GM23248 (cell line): Measurements from ENCODE around the gene SP2. TPM values are rescaled to one million over a fixed set of nuclear protein-coding genes. Genes with fewer than 3 reads are reported as not detected.

Experiments used
- DNase-seq: peaks from one replicate; pipeline ENCODE4 v3.0.0-alpha.2; 2015
- H2AFZ ChIP-seq: fragments of 200-600 bp; sonication (generic); 2 replicates; pipeline ENCODE4 v1.6.1; 2016; ENCODE audit warnings: antibody characterized with exemption
- H3F3A ChIP-seq: fragments of 200-600 bp; sonication (generic); 2 replicates; pipeline ENCODE4 v1.6.1; 2016; ENCODE audit warnings: mild to moderate bottlenecking, antibody characterized with exemption, mixed run types; ENCODE audit not compliant: insufficient read depth
- H3K27ac ChIP-seq: fragments of 200-600 bp; sonication (generic); 2 replicates; pipeline ENCODE4 v1.5.1; 2016; ENCODE audit warnings: mild to moderate bottlenecking
- H3K27me3 ChIP-seq: fragments of 200-600 bp; sonication (generic); replicated peaks from 2 replicates; pipeline ENCODE4 v1.6.1; 2016; ENCODE audit warnings: mild to moderate bottlenecking; ENCODE audit not compliant: insufficient read depth
- H3K36me3 ChIP-seq: fragments of 200-600 bp; sonication (generic); 2 replicates; pipeline ENCODE4 v1.6.1; 2016; ENCODE audit warnings: low read depth, mild to moderate bottlenecking
- H3K4me1 ChIP-seq: fragments of 200-600 bp; sonication (generic); 2 replicates; pipeline ENCODE4 v1.6.1; 2016; ENCODE audit warnings: mild to moderate bottlenecking; ENCODE audit not compliant: insufficient read depth
- H3K4me2 ChIP-seq: fragments of 200-600 bp; sonication (generic); one replicate; pipeline ENCODE4 v1.6.1; 2016; ENCODE audit warnings: mild to moderate bottlenecking; ENCODE audit not compliant: unreplicated experiment
- H3K4me3 ChIP-seq: fragments of 200-600 bp; sonication (generic); 2 replicates; pipeline ENCODE4 v1.5.1; 2016; ENCODE audit warnings: mild to moderate bottlenecking
- H3K79me2 ChIP-seq: fragments of 200-600 bp; sonication (generic); 2 replicates; pipeline ENCODE4 v1.6.1; 2016; ENCODE audit warnings: mild to moderate bottlenecking; ENCODE audit not compliant: insufficient read depth
- H3K9ac ChIP-seq: fragments of 200-600 bp; sonication (generic); 2 replicates; pipeline ENCODE4 v1.6.1; 2016; ENCODE audit warnings: mild to moderate bottlenecking
- H3K9me2 ChIP-seq: fragments of 200-600 bp; sonication (generic); 2 replicates; pipeline ENCODE4 v1.6.1; 2016; ENCODE audit warnings: mixed run types, mild to moderate bottlenecking, moderate library complexity; ENCODE audit not compliant: insufficient read depth
- H3K9me3 ChIP-seq: fragments of 200-600 bp; sonication (generic); one replicate; pipeline ENCODE4 v1.6.1; 2017; ENCODE audit warnings: low read depth
- H4K20me1 ChIP-seq: fragments of 200-600 bp; sonication (generic); 2 replicates; pipeline ENCODE4 v1.6.0; 2016; ENCODE audit not compliant: insufficient read depth
- EZH2 ChIP-seq: fragments of 200-600 bp; sonication (generic); IDR thresholded peaks from 2 replicates; pipeline ENCODE4 v1.6.1; 2018; ENCODE audit warnings: antibody characterized with exemption, mild to moderate bottlenecking; ENCODE audit not compliant: insufficient read depth, poor library complexity, severe bottlenecking
- EZH2phosphoT487 ChIP-seq: fragments of 200-600 bp; sonication (generic); IDR thresholded peaks from 2 replicates; pipeline ENCODE4 v1.6.1; 2018; ENCODE audit warnings: antibody characterized with exemption, moderate library complexity, mild to moderate bottlenecking, low read depth; ENCODE audit not compliant: insufficient read depth
- WGBS, 2 experiments: methylation state at CpG; one replicate each; pipeline ENCODE4 v1.1.6; 2015 to 2017; ENCODE audit warnings: low lambda C conversion rate in 2 of 2, low coverage in 1 of 2; ENCODE audit errors: missing lambda C conversion rate in 2 of 2; 5-methylcytosine and 5-hydroxymethylcytosine counted together
- in situ Hi-C: fragments of 300-500 bp; cut with MboI; formaldehyde crosslinking; loops from 2 replicates; pipeline ENCODE4 v1.15.0; 2020
- polyA plus RNA-seq: library from polyadenylated mRNA; unstranded; fragments of >200 nt; fragmentation: Nextera tagmentation; extraction: Ambion mirVana; gene quantifications from 2 replicates; pipeline ENCODE4 v1.2.1, GENCODE V29; 2016
- total RNA-seq: library from RNA; depleted of rRNA; stranded (reverse); fragments of >200 nt; shearing (Covaris generic); gene quantifications from 2 replicates; pipeline ENCODE4 v1.2.3, GENCODE V29; 2014

SP2 gene
- total and polyA plus RNA-seq, 2 experiments from 2014 or later, result 3.2 to 14.2 TPM

DNA sequence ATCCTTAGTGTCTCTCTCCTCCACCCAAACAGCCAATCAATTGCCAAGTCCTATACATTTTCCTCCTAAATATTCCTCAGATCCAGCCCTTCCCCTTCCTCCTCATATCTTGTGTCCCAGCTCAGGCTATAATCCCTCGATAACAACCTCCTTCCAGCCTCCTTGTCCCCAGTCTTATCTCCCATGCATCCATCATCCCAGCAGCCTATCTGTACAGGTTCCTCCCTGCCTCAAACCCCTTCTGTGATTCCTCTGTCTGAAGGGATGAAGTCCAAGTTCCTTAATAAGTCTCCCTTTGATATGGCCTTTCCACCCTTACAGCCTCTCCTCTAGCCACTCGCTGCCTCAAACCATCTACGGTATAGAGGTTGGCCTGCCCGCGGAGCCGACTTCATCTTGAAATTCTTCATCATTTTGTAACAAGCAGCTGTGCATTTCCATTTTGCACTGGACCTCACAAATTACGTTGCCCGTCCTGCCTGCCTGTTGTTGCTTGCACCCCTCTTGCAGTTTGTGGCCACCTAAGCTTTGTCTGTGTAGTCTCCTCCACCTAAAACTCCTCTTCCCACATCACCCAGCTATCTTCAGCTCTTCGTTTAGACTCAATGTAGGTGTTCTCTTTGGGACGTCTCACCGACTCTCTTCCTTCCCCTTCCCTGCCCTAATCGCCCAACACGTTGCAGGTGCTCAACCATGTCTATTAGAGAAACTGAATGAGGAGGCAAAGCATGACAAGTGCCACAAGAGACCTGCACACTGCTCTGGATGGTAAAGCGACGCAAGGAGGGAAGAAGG lies 74.1 kb downstream of the SP2 start:
- H3K4me3 ChIP-seq, result peak overlapping the region; percentile 48
- no peak overlapping the region for H3K27ac ChIP-seq
- H3K9me2 ChIP-seq, result no peaks in the 10 kb centered on the region
- 0 out of 2 replicates have a peak overlapping the region, but pooled peaks have one; percentile 32 for H3K9ac ChIP-seq
- no peaks in the 10 kb centered on the region for H3K27me3 ChIP-seq
- H3K9me3 ChIP-seq, result no peaks in the 10 kb centered on the region
- no peaks in the 10 kb centered on the region for H4K20me1 ChIP-seq
- peak overlapping the region; percentile 92 for H2AFZ ChIP-seq
- in situ Hi-C loops, result no loop called here
- H3K4me2 ChIP-seq, result peak overlapping the region; percentile 61
- DNase-seq, result no peak
- peaks cover 9% of the 10 kb centered on the region; the same call in 1 of the 2 replicates for H3K36me3 ChIP-seq
- H3K4me1 ChIP-seq, result peaks cover 27% of the 10 kb centered on the region
- peaks cover 19% of the 10 kb centered on the region for H3K79me2 ChIP-seq
- peaks cover 15% of the 10 kb centered on the region; the same call in 1 of the 2 replicates for H3F3A ChIP-seq
- WGBS, 2 experiments, result 43 to 48% methylated on average over 15 of the region's 15 CpGs
- no peak for TF ChIP-seq EZH2phosphoT487
- no peak for TF ChIP-seq EZH2

DNA sequence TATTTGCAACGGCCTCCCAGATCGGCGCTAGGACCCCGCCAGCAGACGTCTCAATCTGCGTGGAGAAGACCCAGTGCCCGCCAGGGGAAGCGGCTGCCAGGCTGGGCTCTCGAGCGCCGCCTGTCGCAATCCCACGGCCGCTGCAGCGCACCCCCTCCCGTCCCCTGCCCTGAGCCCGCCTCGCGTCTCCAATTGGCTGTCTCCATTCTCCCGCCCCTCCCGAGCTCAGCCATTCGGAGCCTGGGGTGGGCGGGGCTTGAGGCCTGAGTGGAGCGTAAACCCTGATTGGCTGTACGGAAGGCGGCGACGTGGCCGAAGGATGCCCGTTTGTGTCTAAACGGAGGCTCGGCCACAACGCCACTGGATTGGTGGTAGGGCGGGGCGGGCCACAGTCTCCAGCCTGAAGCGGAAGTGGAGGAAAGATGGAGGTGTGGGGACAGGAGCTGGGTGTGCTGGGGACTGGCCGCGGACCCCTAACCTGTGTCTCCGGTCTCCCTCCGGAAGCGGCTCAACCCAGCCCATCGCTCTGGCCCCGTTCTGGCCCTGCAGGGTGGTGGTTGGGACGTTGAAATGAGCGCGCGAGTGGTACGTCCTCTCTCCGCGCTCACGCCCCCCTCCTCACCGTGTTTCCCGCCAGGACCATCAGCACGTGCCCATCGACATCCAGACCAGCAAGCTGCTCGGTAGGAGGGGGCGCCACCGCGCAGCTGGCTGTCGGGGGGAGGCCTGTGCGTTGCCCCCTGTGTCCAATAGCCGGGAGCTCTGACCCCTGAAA lies 74.9 kb downstream of the SP2 start, which contains the start of gene CDK5RAP3:
CDK5RAP3 (plus strand) TSS at position 389 of the 775 bp plus-strand sequence; CDS start at position 423, 34 bp downstream.
- Histone ChIP-seq H3K27me3 (no peaks in the 10 kb centered on the region), H3K79me2 (peaks cover 19% of the 10 kb centered on the region), H4K20me1 (no peaks in the 10 kb centered on the region), H3K4me1 (peaks cover 27% of the 10 kb centered on the region), H3K4me2 (peak within 1 kb of the TSS; percentile 89), H3K36me3 (peaks cover 9% of the 10 kb centered on the region; the same call in 1 of the 2 replicates), H3K9ac (peak within 1 kb of the TSS; percentile 91), H3K4me3 (peak within 1 kb of the TSS; percentile 98), H2AFZ (peak within 1 kb of the TSS; percentile 92), H3K27ac (peak within 1 kb of the TSS; percentile 61), H3K9me2 (no peaks in the 10 kb centered on the region), H3K9me3 (no peaks in the 10 kb centered on the region), H3F3A (peaks cover 15% of the 10 kb centered on the region; the same call in 1 of the 2 replicates)
- peak; percentile 100 for DNase-seq
- in situ Hi-C loops, result no loop called here
- TF ChIP-seq EZH2phosphoT487 (no peak), EZH2 (no peak)
- 1% methylated on average over 54 to 61 of the region's 62 CpGs for WGBS, 2 experiments

DNA sequence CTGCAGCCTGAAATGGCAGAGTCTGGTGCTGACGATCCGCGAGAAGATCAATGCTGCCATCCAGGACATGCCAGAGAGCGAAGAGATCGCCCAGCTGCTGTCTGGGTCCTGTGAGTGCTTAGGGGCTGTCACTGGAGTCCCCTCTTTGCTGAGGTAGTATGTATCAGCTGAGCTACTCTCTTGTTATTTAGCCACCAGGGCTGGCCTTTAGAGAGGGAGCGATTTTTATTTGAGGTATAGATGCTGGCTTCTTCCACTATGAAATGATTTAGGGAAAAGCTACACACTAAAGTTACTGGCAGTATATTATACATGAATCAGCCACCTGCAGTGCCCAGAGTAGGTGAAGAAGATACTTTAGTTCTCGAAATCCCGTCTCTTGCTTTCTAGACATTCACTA lies 77.5 kb downstream of the SP2 start:
- in situ Hi-C loops, result no loop called here
- Histone ChIP-seq H4K20me1 (no peaks in the 10 kb centered on the region), H3K9ac (peak overlapping the region; percentile 24; the same call in 1 of the 2 replicates), H3K27ac (no peak overlapping the region), H3K36me3 (peaks cover 14% of the 10 kb centered on the region; the same call in 1 of the 2 replicates), H3K27me3 (no peaks in the 10 kb centered on the region), H3K4me1 (peaks cover 9% of the 10 kb centered on the region), H3K9me3 (no peaks in the 10 kb centered on the region), H3K9me2 (no peaks in the 10 kb centered on the region), H2AFZ (no peak overlapping the region), H3F3A (no peaks in the 10 kb centered on the region; the same call in 1 of the 2 replicates), H3K4me2 (no peak overlapping the region), H3K79me2 (peaks cover 19% of the 10 kb centered on the region), H3K4me3 (no peak overlapping the region)
- WGBS, 2 experiments, result 89 to 93% methylated on average over 8 of the region's 8 CpGs
- no peak for DNase-seq
- TF ChIP-seq EZH2 (no peak), EZH2phosphoT487 (no peak)

DNA sequence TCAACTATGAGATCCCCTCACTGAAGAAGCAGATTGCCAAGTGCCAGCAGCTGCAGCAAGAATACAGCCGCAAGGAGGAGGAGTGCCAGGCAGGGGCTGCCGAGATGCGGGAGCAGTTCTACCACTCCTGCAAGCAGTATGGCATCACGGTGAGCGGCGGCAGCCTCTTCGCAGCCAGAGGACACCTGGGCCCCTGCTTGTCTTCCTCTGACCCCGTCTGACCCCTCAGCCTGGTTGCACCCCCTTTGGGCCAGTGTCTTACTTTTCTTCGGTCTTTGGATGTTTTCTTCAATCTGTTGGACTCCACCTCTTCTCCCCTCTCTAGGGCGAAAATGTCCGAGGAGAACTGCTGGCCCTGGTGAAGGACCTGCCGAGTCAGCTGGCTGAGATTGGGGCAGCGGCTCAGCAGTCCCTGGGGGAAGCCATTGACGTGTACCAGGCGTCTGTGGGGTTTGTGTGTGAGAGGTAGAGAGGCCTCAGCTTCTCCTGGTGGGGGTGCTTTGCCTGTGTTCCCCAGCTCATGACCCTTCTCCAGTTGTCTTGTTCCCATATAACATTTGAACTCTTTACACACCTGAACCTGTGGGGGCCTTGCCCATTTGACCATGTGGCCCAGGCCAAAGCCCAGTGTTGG lies 79.3 kb downstream of the SP2 start:
- Histone ChIP-seq H3K9ac (no peak overlapping the region), H2AFZ (no peak overlapping the region), H4K20me1 (no peaks in the 10 kb centered on the region), H3K27ac (no peak overlapping the region), H3K27me3 (no peaks in the 10 kb centered on the region), H3K4me2 (no peak overlapping the region), H3K79me2 (peaks cover 19% of the 10 kb centered on the region), H3K36me3 (peaks cover 18% of the 10 kb centered on the region; the same call in 1 of the 2 replicates), H3K9me3 (no peaks in the 10 kb centered on the region), H3K4me3 (no peak overlapping the region), H3F3A (no peaks in the 10 kb centered on the region), H3K4me1 (peaks cover 8% of the 10 kb centered on the region), H3K9me2 (no peaks in the 10 kb centered on the region)
- no peak for TF ChIP-seq EZH2phosphoT487
- no peak for DNase-seq
- whole genome bisulfite sequencing, 2 experiments, result 86% methylated on average over 15 of the region's 15 CpGs
- in situ Hi-C loops, result loop anchor here (5.0 kb wide), 1 partner anchor 42 kb away; no protein-coding TSS in a partner anchor
